ENCODE results near the gene MICU1.

MICU1 gene

GRCh38 chr10:72323108-72323749 is 302.6 kb downstream of the MICU1 start:
- no peak for DNase-seq

DNA sequence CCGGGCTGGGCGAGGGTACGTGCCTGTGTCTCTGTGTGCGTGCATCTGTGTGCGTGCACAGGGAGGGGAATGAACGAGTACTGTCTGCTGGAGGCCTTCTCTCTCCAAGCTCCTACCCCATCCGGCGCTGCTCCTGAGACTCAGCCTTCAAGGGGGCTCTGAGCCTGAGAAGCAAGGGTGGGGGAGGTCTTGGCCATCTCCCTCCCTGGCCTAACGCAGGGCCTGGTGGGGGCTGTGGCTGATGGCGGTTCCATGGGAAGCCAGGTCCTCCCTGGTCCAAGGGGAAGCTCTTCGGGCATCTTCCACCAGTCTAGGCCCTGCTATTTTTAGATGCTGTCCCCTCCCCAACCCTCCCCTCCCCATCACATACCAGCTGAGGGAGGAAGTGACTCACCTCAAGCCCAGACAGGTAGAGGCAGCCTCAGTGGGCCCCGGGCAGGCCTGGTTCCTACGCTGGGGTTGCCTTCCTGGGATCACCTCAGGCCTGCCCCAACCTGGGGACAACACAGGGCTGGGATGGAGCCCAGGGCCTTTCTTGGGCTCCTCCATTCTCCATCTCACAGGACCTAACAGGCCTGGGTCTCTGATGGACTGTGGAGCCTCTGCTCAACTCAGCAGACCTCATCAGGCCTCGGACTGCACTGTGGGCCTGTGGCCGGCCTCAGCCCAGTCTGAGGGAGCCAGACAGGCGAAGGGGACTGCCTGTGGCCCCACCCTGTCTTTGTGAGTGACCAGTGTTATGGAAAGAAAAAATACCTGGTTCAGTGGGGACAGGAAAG is 303.4 kb downstream of the MICU1 start:
- DNase-seq, result no peak

DNA sequence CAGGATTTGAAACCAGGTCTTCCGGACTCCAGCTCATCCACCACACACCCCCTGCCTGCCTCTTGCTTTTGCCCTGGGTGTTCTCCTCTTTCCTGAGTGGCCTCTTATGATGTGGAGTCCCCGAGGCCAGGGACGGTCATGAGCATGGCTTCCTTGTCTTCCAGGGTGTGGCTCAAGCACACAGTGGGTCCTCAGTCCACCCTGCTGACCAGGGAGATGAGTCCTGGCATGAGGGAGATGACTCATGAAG is 303.9 kb downstream of the MICU1 start:
- no peak for DNase-seq

DNA sequence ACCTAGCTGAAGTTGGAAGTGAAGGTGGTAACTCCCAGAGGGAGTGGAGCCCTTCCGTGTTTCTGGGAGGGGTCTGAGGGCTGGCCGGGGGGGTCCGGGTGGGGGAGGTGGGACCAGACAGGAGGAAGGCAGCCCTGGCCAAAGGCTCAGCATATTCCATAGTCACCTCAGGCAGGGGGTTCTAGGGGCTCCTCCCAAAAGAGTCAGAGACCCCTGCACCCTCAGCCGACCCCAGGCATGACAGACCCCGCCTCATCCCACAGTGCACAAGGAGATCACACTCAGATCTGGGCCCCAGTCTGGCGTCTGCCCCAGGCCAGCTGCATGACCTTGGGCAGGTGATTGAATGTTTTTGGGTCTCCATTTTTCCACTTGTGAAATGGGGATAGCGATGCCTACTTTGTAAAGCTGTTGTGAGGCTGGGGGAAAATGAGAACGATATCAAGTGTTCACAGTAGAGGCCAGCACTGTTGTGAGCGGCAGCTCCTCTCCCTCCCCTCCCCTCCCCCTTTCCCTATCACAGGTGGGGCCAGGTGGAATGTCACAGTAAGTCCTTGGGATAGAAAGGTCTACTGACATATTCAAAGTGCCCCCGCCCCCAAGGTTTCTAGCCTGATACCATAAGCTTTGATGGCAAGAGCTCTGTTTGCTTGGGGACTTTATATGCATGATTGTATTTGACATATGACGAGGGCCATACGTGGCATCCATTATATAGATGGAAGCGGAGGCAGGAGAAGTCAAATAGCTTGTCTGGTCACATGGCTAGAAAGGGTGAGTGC is 304.4 kb downstream of the MICU1 start:
- peak; percentile 36 for DNase-seq

DNA sequence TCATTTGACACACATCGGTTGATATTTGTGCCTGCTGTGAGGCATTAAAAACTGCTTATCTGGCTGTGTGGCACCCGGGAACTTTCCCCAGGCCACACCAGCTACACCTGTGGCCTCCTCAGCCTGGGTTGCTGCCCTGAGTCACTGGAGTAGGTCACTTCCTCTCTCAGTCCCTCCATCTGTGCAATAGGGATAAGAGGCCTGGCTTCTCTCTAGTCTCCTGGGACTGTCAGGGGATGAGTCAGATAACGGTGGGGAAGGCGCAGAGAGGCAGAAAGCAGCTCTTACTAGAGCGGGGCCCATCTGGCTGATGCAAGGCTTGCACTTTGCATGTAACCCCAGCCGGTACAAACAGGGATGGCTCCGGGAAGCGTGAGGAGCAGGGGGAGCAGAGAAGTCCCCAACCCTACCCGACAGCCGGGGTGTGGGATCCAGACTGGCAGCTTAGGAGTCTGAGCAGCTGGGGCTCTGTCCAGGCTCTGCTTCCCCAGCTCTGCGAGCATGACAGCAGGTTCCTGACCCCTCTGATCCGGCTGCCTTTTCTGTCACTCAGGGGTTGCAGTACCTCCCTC is 305.1 kb downstream of the MICU1 start:
- peak; percentile 100 for DNase-seq

DNA sequence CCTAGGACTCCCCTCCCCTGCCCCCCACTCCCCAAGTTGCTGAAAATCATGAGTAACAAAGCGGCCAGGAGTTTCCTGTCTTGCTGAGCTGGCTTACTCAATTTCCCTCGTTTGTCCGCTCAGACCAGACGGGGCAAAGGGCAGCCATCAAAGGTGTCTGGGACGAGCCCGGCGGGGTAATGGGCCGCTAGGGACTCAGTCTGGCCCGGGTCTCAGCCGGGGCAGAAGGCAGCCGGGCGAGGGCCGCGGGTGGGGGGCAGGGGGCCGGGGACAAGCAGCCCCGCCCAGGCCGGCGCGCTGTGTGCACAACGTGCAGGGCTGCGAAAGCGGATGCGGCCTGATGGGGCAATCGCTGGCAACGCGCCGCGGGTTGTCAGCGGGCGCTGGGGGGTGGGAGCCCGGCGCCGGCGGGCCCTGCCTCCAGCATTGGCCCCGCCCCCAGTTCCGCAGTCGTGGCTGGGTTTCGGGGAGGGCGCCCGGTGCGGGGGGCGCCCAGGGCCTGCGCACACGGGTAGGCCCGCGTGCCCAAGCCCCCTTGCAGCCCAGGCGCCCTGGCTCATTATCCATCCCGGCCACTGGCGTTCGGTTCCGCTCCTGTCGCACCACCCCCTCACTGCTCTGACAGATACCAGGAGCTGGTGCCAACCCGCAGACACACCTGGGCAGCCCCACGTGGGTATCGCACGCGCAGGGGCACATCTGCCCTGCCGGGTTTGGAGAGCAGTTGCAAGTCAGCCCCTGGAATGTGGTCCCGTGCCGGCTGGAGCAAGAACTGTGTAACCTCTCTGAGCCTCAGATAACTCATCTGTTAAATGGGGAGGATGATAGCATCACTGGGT is 306.2 kb downstream of the MICU1 start:
- DNase-seq, result peak; percentile 90

- DNase-seq, result no peak
Observed at GRCh38 chr10:72318418-72319262, 307.2 kb downstream of the MICU1 start.

Data from hematopoietic multipotent progenitor cell treated with erythropoietin and hydrocortisone succinate and interleukin-3 and kit ligand, for 8 days (in vitro differentiated cells).